ENCODE results near the gene POU3F3.

The POU3F3 gene

GRCh38 chr2:104853534-104854497 lies at the start of gene POU3F3:
TSS of gene POU3F3 (plus strand) at chr2:104854115. CDS start at chr2:104855511, 1,396 bp downstream.
- Mint-ChIP-seq H3K27ac (peak within 1 kb of the TSS; percentile 64), H3K9me3 (peaks cover 6% of the 10 kb centered on the region), H3K36me3 (peaks cover 11% of the 10 kb centered on the region), H3K27me3 (peaks cover 89% of the 10 kb centered on the region), H3K4me3 (peak within 1 kb of the TSS; percentile 80), H3K4me1 (peaks cover 40% of the 10 kb centered on the region)
- no peak for ATAC-seq

GRCh38 chr2:104804148-104804890 lies 49.6 kb upstream of the POU3F3 start:
- no peak overlapping the region for H3K4me3 Mint-ChIP-seq
- no peak overlapping the region for H3K27ac Mint-ChIP-seq
- peaks cover 9% of the 10 kb centered on the region for H3K27me3 Mint-ChIP-seq
- no peak for ATAC-seq
- H3K9me3 Mint-ChIP-seq = peaks cover 5% of the 10 kb centered on the region
- no peaks in the 10 kb centered on the region for H3K36me3 Mint-ChIP-seq
- H3K4me1 Mint-ChIP-seq = no peaks in the 10 kb centered on the region

- Mint-ChIP-seq H3K27ac (no peak overlapping the region), H3K36me3 (no peaks in the 10 kb centered on the region), H3K9me3 (no peaks in the 10 kb centered on the region), H3K4me3 (no peak overlapping the region), H3K27me3 (peaks cover 12% of the 10 kb centered on the region), H3K4me1 (no peaks in the 10 kb centered on the region)
- no peak for ATAC-seq
These were observed 41.6 kb upstream of the POU3F3 start for GRCh38 chr2:104812286-104812685.

GRCh38 chr2:104816143-104816542 lies 37.8 kb upstream of the POU3F3 start:
- Mint-ChIP-seq H3K27me3 (peaks cover 26% of the 10 kb centered on the region), H3K36me3 (no peaks in the 10 kb centered on the region), H3K27ac (no peak overlapping the region), H3K4me1 (no peaks in the 10 kb centered on the region), H3K4me3 (no peak overlapping the region), H3K9me3 (no peaks in the 10 kb centered on the region)
- ATAC-seq = peak; percentile 15

GRCh38 chr2:104818264-104818663 lies 35.7 kb upstream of the POU3F3 start:
- Mint-ChIP-seq H3K4me3 (no peak overlapping the region), H3K9me3 (no peaks in the 10 kb centered on the region), H3K27me3 (peaks cover 26% of the 10 kb centered on the region), H3K27ac (no peak overlapping the region), H3K36me3 (no peaks in the 10 kb centered on the region), H3K4me1 (no peaks in the 10 kb centered on the region)
- ATAC-seq = no peak

- Mint-ChIP-seq H3K36me3 (no peaks in the 10 kb centered on the region), H3K27ac (no peak overlapping the region), H3K27me3 (peaks cover 26% of the 10 kb centered on the region), H3K4me3 (no peak overlapping the region), H3K4me1 (no peaks in the 10 kb centered on the region), H3K9me3 (peaks cover 9% of the 10 kb centered on the region)
- no peak for ATAC-seq
These were observed 33.8 kb upstream of the POU3F3 start for GRCh38 chr2:104820126-104820525.

GRCh38 chr2:104825124-104825865 lies 28.6 kb upstream of the POU3F3 start:
- Mint-ChIP-seq H3K27ac (no peak overlapping the region), H3K4me3 (no peak overlapping the region), H3K27me3 (peaks cover 26% of the 10 kb centered on the region), H3K36me3 (no peaks in the 10 kb centered on the region), H3K9me3 (peaks cover 9% of the 10 kb centered on the region), H3K4me1 (no peaks in the 10 kb centered on the region)
- no peak for ATAC-seq

GRCh38 chr2:104826016-104826415 lies 27.9 kb upstream of the POU3F3 start:
- H3K9me3 Mint-ChIP-seq = peaks cover 9% of the 10 kb centered on the region
- H3K27me3 Mint-ChIP-seq = peaks cover 26% of the 10 kb centered on the region
- ATAC-seq = no peak
- no peaks in the 10 kb centered on the region for H3K4me1 Mint-ChIP-seq
- no peaks in the 10 kb centered on the region for H3K36me3 Mint-ChIP-seq
- H3K4me3 Mint-ChIP-seq = no peak overlapping the region
- no peak overlapping the region for H3K27ac Mint-ChIP-seq

GRCh38 chr2:104831742-104832141 lies 22.2 kb upstream of the POU3F3 start:
- H3K36me3 Mint-ChIP-seq = no peaks in the 10 kb centered on the region
- no peaks in the 10 kb centered on the region for H3K4me1 Mint-ChIP-seq
- no peak overlapping the region for H3K27ac Mint-ChIP-seq
- no peak for ATAC-seq
- H3K9me3 Mint-ChIP-seq = no peaks in the 10 kb centered on the region
- peaks cover 27% of the 10 kb centered on the region for H3K27me3 Mint-ChIP-seq
- no peak overlapping the region for H3K4me3 Mint-ChIP-seq

GRCh38 chr2:104834431-104835153 lies 19.3 kb upstream of the POU3F3 start:
- no peaks in the 10 kb centered on the region for H3K4me1 Mint-ChIP-seq
- no peak for ATAC-seq
- peaks cover 28% of the 10 kb centered on the region for H3K27me3 Mint-ChIP-seq

GRCh38 chr2:104836265-104836664 lies 17.6 kb upstream of the POU3F3 start:
- H3K4me1 Mint-ChIP-seq = no peaks in the 10 kb centered on the region
- ATAC-seq = no peak
- no peak overlapping the region for H3K4me3 Mint-ChIP-seq
- H3K27ac Mint-ChIP-seq = no peak overlapping the region
- H3K27me3 Mint-ChIP-seq = peaks cover 21% of the 10 kb centered on the region
- no peaks in the 10 kb centered on the region for H3K9me3 Mint-ChIP-seq
- no peaks in the 10 kb centered on the region for H3K36me3 Mint-ChIP-seq

More at GRCh38 chr2:104834431-104835153, 19.3 kb upstream of the POU3F3 start:
- Mint-ChIP-seq H3K27ac (no peak overlapping the region), H3K9me3 (no peaks in the 10 kb centered on the region), H3K4me3 (no peak overlapping the region), H3K36me3 (no peaks in the 10 kb centered on the region)

- Mint-ChIP-seq H3K36me3 (no peaks in the 10 kb centered on the region), H3K4me3 (no peak overlapping the region), H3K27ac (no peak overlapping the region), H3K4me1 (no peaks in the 10 kb centered on the region), H3K9me3 (no peaks in the 10 kb centered on the region), H3K27me3 (peaks cover 27% of the 10 kb centered on the region)
- ATAC-seq = no peak
These were observed 17.1 kb upstream of the POU3F3 start for GRCh38 chr2:104836841-104837240.

GRCh38 chr2:104840156-104840555 lies 13.8 kb upstream of the POU3F3 start:
- Mint-ChIP-seq H3K27me3 (peaks cover 44% of the 10 kb centered on the region), H3K36me3 (no peaks in the 10 kb centered on the region), H3K4me1 (peaks cover 2% of the 10 kb centered on the region), H3K4me3 (no peak overlapping the region), H3K27ac (no peak overlapping the region), H3K9me3 (no peaks in the 10 kb centered on the region)
- no peak for ATAC-seq

GRCh38 chr2:104840893-104841585 lies 12.9 kb upstream of the POU3F3 start:
- Mint-ChIP-seq H3K27ac (no peak overlapping the region), H3K4me1 (peaks cover 7% of the 10 kb centered on the region), H3K36me3 (no peaks in the 10 kb centered on the region), H3K4me3 (no peak overlapping the region), H3K9me3 (no peaks in the 10 kb centered on the region), H3K27me3 (peaks cover 53% of the 10 kb centered on the region)
- no peak for ATAC-seq
